GM21737 (cell line): ENCODE data around the gene CNST.
"Not testable (repeated sequence)": the region's sequence is repeated elsewhere in the genome, so short reads cannot be mapped to it uniquely, and the experiment has no call there.

ENCODE experiments used
- ATAC-seq: cut with Tn5 transposase; IDR thresholded peaks from one replicate; pipeline ENCODE4 v1.9.1; 2021; ENCODE audit warnings: mild to moderate bottlenecking, moderate library complexity; ENCODE audit not compliant: unreplicated experiment

CNST gene

DNA sequence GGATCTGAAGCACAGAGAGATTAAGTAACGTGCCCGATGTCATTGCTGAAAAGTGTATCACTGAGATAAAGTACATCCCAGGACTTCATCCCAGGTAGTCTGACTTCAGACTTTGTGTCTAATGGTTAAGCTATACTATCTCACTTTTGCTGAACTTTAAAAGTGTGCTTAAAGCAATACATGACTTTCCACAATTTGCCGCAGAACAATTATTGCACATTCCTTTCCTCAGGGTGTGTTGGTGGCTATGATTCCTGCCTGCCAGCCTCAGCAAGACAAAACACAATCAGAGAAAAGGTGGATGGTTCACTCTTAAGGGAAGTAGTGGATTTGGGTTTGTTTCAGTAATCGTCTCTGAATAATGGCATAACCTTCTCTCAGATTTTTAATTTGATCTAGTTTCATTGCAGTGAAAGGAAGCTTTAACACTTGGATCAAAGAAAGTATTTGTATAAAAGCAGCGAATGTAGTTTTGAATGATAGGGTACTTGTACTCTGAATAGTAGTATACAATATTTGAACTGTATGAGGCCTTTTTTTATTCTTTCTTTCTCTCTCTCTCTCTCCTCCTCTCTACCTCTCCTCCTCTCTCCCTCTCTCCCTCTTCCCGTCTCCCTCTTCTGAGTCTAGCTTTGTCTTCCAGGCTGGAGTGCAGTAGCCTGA lies 47.0 kb downstream of the CNST start:
- ATAC-seq, result no peak

DNA sequence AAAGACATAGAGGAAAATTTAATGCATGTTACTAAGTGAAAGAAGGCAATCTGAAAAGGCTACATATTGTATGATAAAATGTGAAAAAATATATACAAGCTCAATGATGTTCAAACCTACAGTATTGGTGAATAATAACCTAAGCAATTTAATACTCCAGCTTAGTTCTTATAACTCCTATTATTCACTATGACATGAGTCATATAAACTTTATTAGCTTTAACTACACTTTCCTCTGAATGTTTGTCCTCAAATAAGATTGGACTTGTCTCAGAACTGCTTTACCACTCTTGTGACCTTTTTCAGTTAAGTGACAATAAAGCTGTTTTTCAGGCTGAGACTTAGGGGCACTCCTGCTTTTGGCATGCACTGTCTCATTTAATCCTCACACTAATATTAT lies 50.9 kb downstream of the CNST start:
- no peak for ATAC-seq

DNA sequence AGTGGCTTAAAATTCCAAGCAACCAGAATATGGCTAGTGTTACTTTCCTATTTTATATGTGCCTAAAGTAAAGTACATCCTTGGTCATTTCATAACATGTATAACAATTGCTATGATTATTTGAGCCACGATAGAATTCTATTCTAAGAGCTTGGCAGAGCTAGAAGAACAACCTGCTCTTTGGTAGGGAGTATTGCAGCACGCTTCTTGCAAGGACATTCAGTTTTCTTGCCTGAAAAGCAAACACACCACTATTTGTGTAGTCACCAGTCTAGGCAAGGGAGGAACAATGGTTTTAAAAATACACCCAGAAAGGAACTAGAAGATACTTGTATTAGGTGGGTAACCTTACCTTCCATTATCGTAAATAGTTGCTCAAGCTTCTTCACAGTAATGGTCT lies 51.5 kb downstream of the CNST start:
- no peak for ATAC-seq

DNA sequence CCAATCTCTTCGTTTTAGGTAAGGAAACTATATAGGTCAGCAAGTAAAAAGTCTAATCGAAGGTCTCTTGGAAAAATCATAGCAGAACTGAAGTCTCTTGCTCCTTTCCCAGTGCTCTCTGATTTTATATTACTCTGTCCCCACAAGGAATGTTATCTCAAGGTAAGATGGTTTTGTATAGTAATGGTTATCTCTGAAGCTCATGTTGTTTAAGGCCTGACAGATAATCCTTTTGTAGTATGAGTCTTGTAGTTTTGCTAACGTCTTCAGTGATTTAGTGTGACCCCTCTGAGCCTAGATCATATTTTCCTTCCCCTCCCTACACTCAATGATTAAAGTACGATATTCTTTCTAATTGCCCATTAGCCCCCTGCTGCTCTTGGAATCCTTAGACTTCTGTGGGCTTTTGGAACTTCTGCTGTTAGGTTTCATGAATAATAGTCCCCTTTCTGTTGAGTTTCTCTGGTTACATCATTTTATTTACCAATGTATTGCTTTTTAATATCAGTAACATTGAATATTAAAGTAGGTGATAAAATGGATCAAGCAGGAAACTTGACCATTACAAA lies 52.1 kb downstream of the CNST start:
- no peak for ATAC-seq

DNA sequence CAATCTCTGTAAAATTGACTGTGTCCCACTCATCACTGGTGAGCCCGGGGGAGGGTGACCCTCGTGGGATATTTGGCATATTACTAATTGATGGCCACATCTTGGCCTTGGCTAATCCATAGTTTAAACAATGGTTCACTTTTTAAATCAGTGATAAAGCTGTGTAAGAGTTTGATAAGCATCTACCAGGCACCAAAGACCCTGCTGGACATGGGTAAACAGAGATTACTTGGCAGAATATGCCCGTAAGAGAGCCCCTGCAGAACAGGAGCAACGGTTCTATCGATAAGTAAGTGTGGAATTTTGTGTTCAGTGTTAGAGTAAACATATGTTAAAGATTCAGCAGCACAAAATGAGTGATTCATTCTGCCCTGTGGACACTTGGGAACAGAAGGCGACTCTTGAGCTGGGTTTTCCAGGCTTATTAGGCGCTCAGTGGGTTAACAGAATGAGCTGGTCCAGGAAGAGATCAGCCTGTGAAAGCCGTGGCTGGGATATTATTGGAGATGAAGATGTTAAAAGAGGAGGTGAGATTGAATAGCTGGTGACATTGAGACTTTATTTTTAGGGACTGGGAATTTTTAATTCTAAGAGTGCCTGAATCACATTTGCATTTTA lies 55.9 kb downstream of the CNST start:
- ATAC-seq, result no peak

DNA sequence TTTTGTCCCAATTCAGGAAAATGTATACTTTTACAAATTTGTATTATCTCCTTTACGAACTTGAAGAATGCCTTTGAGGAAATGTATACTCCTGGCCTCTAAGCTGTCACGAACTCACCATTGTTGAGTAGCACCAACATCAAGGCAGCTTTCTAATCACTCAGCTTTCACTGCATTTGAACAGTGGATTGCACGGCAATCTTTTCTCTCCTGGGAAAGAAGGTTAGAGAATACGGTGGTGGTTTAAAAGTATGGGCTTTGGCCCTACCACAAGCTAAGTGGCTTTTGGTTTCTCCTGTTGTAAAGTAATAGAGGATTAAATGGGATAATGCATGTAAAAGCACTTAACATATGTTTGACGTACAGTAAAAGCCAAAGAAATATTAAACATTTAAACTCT lies 57.8 kb downstream of the CNST start:
- no peak for ATAC-seq

DNA sequence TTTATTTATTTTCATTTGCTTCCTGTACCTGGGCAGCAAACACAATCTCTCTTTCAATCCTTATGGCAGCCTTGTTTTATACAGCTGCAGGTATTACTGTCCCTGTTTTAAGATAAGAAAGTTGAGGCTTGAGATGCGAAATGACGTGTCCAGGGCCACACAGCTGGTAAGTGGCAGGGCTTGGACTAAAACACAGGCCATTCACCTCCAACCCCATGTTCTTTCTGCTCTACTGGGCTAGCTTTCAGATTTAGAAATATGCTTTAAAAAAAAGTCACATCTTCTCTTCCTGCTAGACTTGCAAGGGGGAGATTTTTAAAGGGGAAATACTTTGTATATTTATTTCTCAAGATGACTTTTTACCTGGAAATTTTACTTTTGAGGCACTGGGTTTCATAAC lies 62.8 kb downstream of the CNST start:
- ATAC-seq, result peak; percentile 94

DNA sequence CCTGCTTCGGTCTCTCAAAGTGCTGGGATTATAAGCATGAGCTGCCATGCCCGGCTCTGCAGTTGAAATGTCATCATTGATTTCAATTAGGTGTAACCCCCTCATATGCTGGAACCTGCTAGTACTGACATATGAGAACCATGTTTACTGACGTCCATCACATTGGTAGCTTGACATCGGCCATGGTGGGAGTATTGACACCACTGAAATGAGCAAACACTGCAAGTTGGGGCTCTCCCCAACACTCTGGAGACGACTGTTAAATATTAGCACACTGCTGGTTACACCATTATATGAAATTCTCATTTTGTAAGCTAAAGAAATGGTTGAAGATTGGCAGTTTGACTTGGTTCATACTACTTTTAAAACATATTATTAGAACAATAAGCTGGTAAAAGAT lies 63.7 kb downstream of the CNST start:
- ATAC-seq, result no peak

DNA sequence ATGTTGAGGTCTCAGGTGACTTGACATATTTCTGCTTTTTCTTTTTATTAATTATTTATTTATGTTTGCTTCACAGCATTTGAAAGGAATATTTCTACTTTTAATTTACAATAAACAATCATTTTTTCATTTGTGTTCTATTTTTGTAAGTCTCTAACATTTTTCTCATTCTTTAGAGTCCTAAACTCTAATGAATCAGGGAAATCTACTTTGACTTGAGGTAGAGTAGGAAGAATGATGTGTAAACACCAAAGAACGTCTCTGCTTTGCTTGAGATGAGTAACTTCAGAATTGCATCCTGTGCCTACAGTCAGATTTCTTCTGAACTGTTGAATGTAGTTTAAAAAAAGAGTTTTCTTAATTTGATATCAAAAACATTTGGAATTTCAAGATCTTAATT lies 65.2 kb downstream of the CNST start:
- no peak for ATAC-seq

DNA sequence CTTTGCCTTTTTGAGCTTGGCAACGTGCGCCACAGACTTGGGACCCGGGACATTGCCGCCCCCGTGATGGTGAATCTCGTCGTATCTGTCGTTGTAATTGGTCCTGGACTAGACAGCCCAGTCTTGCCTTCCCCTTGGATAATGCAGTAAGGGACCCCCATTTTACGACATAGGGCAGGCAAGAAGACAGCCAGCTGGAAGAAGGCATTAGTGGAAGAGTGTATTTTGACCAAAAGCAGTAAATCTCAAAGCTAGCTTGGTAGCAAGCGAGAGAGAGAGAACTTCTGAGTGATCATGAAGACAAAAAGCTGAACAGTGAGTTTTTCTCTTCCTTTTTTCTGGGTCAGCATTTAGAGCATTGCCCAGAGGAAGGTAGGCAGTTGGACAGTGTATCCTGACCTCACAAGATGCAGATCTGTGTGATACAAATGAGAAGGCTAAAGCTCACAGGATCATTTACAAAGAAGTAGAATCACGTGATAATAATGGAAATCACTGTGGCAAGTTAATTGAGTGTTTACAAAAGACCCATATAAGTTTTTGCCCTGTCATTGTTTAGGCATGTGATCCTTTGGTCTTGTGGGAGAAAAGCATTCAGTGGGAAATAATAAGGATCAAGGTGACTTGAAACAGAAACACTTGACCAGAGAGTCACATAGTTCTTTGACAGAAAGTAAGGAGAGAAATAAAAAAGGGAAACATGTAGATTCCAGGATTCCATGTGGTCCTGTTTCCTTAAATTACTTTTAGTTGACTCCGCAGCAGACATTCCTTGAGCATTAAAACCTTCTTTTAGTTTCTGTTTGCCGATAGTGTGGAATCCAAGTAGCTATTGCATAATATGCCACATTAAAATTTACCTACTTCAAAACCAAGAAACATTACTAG lies 66.3 kb downstream of the CNST start:
- no peak for ATAC-seq

DNA sequence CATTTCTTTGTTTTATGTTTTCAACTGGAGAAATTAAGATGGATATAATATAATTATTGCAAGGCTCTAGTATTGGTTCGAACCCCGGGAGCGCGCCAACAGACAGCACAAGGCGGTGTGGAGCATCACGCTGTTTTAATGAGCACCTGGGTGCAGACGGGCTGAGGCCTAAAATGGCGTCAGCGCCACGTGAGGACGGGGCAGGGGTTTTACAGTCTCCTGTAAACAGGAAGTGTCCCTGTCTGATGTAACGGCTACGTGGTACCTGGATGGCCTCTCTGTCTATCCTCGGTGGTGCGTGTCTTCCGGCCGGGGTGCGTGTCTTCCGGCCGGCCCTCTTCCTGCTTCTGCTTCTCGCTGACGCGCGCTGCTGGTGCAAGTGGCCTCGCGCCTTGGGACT lies 68.4 kb downstream of the CNST start:
- not testable (repeated sequence) for ATAC-seq

DNA sequence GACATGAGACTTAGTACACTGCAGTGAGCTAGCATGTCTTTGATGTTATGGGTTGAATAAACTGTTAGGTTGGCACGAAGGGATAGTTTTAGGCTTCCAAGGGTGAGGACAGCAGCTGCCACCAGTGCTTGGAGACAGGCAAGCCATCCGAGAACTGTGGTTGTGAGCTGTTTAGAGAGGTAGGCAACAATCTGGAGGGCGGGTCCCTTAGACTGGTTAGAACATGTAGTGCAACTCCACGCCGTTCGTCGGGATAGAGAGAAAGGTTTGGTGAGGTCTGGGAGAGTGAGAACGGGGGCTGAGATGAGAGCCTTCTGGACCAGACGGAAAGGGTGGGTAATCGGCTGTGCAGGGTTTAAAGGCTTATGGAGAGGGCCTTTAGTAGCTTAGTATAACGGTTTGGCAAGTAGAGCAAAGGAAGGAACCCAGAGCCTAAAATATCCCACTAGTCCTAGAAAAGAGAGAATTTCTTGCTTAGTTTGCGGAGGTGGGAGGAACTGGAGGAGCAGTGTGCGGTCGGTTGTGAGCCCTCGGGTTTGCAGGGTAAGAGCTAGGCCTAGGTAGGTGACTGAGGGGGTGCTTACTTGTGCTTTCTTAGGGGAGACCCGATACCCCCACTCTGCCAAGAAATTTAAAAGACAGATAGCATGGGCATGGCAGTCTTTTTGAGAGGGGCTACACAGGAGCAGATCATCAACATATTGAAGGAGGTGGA lies 72.8 kb downstream of the CNST start:
- ATAC-seq, result no peak

DNA sequence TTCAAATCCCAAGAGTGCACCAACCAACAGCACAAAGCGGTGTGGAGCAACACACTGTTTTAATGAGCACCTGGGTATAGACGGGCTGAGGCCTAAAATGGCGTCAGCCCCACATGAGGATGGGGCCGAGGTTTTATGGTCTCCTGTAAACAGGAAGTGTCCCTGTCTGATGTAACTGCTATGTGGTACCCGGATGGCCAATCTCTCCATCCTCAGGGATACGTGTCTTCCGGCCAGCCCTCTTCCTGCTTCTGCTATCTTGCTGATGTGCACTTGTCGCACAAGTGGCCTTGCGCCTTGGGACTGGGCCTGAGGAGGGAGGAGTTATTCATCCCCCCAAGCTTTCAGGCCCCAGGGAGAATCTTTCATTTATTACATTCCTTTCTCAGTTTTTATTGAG lies 73.5 kb downstream of the CNST start:
- no peak for ATAC-seq

DNA sequence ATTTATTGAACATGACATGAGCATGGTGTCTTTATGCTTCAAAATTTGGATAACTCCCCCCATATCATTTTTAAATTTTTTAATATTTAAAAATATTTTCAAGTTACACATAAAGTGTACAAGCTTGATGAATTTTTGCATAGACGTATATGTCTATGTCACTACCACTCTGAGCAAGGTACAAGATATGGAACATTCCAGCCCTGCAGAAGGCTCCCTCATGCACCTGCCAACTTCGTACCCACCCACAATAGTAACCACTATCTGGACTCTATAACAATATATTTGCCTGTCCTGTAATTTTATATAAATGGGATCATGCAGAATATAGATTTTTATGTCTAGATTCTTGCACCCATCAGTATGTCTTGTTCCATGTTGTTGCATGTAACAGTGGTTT lies 74.5 kb downstream of the CNST start:
- no peak for ATAC-seq

DNA sequence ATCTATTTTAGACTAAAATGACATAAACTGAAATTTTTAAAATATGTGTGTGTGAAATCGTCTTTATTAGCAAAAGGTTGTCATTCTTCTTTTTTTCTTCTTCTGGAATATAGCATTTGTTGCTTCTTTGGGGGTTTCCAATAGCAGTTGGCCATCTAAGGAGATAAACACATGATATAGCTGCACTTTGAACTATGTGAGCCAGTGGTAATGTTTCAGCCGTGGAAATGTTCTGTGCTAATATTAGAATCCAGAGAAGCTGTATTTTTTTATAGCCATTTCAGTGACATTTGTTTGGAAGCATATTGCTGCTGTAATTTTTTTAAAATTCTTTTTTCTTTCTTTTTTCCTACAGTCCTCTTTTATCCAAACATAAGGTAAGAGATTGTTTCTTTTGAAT lies 75.1 kb downstream of the CNST start:
- no peak for ATAC-seq

DNA sequence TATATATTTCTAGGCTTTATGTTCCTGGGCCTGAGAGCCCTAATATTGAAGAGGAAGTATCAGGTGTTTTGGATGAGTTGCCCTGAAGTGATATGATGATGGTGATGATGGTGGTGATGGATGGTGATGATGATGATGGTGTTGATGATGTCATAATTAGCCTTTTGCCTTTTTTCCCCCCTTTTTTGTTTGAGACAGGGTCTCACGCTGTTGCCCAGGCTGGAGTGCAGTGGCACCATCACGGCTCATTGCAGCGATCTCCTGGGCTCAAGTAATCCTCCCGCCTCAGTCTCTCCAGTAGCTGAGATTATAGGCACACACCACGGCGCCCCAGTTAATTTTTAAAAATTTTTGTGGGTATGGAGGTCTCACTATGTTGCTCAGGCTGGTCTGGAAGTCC lies 76.5 kb downstream of the CNST start:
- no peak for ATAC-seq

DNA sequence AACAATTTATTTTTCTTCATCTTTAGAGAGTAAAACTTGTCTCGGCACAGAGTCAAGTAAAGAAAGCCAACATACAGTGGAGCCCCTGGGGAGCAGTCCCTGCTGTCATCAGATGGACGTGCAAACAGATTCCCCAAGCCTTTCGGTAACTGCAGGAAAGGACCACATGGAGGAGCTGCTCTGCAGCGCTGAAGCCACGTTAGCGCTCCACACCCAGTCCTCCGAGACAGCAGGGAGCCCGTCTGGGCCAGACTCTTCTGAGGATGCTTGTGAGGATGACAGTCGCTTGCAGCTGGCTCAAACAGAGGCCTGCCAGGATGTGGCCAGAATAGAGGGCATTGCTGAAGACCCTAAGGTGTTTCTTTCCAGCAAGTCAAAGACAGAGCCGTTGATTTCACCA lies 80.9 kb downstream of the CNST start:
- no peak for ATAC-seq

DNA sequence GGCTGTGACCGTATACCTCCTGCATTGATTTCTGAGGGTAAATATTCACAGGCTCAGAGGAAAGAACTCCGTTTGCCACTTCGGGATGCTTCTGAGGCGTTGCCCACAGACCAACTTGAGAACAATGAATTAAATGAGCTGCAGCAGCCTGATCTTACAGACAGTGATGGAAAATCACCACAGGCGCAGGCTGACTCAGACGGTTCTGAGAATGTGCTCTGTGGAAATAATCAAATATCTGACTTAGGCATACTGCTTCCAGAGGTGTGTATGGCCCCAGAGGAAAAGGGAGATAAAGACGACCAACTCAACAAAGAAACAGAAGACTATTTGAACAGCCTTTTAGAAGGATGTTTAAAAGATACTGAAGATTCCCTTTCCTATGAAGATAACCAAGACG lies 81.3 kb downstream of the CNST start:
- no peak for ATAC-seq

DNA sequence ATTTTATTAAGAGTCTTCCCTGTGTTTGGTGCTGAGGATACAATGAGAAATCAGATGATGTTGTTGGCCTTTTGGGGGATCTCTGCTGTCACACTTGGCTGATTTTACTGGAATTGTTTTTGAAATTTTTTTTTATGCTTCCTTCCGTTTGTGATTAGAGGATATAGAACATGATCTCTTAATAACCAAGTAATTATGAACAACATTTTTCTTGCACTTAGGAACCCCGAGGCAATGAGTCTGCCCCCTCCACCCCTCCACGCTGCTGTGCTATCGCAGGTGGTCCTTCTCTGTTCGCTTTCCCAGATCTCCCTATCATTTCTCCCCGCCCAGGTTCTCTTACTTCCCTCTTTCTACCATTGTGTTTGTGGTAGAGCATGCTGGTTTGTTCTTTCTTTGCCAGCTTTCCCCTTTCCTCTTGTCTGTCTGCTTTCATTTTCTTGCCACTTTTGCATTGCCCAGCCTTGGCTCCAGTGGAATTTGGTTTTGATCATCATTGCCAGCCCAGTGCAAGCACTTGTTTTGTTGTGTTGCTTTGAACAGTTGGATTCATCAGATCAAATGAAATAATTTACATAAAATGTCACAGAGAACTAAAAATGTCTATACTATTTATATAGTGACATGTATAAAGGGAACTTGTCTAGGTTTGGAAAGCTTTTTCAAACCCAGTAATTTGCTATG lies 84.9 kb downstream of the CNST start:
- no peak for ATAC-seq

DNA sequence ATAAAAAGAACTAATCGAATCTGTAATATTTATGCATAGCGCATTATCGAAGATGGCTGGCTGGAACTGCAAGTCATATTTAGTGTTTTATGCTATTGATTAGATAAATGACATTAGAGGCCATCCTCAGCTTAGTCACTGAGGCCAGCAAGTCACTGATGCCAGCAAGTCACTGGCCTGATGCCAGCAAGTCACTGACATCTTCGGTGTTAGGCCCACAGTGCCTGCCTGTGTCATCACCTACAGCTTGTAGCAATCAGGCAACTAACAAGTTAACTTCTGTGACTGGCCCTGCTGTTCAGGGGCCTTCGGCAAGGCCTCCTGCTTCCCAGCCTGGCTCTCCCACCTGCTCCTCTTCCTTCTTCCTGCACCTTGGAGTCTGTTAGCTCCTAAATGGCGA lies 92.3 kb downstream of the CNST start:
- ATAC-seq, result no peak
